ENCODE results near the gene SDK1.

- TF ChIP-seq JUND (IDR thresholded peaks at IDR 0.05) (no peak), CTCF (IDR thresholded peaks at IDR 0.05; ENCODE audit: low read depth, low read length, missing input control) (no peak), REST (IDR thresholded peaks at IDR 0.05) (no peak), FOXA1 (IDR thresholded peaks at IDR 0.05) (no peak), RAD21 (IDR thresholded peaks at IDR 0.05) (no peak), GABPA (IDR thresholded peaks at IDR 0.05 in 1 of 2, conservative IDR thresholded peaks at IDR 0.05 in 1 of 2) (no peak)
- TF ChIP-seq, protein P1, sequence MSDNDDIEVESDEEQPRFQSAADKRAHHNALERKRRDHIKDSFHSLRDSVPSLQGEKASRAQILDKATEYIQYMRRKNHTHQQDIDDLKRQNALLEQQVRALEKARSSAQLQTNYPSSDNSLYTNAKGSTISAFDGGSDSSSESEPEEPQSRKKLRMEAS (IDR thresholded peaks at IDR 0.05): no peak
- TF ChIP-seq, protein P2, sequence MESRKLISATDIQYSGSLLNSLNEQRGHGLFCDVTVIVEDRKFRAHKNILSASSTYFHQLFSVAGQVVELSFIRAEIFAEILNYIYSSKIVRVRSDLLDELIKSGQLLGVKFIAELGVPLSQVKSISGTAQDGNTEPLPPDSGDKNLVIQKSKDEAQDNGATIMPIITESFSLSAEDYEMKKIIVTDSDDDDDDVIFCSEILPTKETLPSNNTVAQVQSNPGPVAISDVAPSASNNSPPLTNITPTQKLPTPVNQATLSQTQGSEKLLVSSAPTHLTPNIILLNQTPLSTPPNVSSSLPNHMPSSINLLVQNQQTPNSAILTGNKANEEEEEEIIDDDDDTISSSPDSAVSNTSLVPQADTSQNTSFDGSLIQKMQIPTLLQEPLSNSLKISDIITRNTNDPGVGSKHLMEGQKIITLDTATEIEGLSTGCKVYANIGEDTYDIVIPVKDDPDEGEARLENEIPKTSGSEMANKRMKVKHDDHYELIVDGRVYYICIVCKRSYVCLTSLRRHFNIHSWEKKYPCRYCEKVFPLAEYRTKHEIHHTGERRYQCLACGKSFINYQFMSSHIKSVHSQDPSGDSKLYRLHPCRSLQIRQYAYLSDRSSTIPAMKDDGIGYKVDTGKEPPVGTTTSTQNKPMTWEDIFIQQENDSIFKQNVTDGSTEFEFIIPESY (IDR thresholded peaks at IDR 0.05): no peak
- TF ChIP-seq, protein P3, sequence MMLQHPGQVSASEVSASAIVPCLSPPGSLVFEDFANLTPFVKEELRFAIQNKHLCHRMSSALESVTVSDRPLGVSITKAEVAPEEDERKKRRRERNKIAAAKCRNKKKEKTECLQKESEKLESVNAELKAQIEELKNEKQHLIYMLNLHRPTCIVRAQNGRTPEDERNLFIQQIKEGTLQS (IDR thresholded peaks at IDR 0.05): no peak
Measured at GRCh38 chr7:3427957-3428356, 126.9 kb downstream of the SDK1 start.

Data from liver (tissue), 3 donors.